Mesothelial cell of epicardium (in vitro differentiated cells): ENCODE results near the gene LRCOL1. TPM values are rescaled to one million over a fixed set of nuclear protein-coding genes. Genes with fewer than 3 reads are reported as not detected.

ENCODE experiments used
- DNase-seq, 2 experiments: peaks; one replicate each; pipeline ENCODE4 v3.0.0; 2021; ENCODE audit warnings: low spot score in 2 of 2; ENCODE audit not compliant: unreplicated experiment in 2 of 2
- H3K27ac Mint-ChIP-seq: 2 replicates; pipeline ENCODE4 v1.8.0; 2021; ENCODE audit warnings: mixed read lengths
- H3K27me3 Mint-ChIP-seq: 2 replicates; pipeline ENCODE4 v1.8.0; 2021; ENCODE audit warnings: low read depth, mixed read lengths
- H3K36me3 Mint-ChIP-seq: 2 replicates; pipeline ENCODE4 v1.8.0; 2021; ENCODE audit warnings: mixed read lengths
- H3K4me1 Mint-ChIP-seq: 2 replicates; pipeline ENCODE4 v1.8.0; 2021; ENCODE audit warnings: mixed read lengths
- H3K4me3 Mint-ChIP-seq: 2 replicates; pipeline ENCODE4 v1.8.0; 2021; ENCODE audit warnings: mild to moderate bottlenecking, moderate library complexity, mixed read lengths
- H3K9me3 Mint-ChIP-seq: 2 replicates; pipeline ENCODE4 v1.8.0; 2021; ENCODE audit warnings: mixed read lengths
- CTCF ChIP-seq: fragments of 200-600 bp; sonication (generic); IDR thresholded peaks from one replicate; pipeline ENCODE4 v1.5.0; 2021; ENCODE audit warnings: antibody characterized with exemption; ENCODE audit not compliant: unreplicated experiment
- total RNA-seq: library from RNA; stranded (reverse); gene quantifications from 3 replicates; pipeline ENCODE4 v1.2.1, GENCODE V29; 2021

Gene LRCOL1
- total RNA-seq, 1 donor from 2014 or later, result not detected

GRCh38 chr12:132625731-132626430 lies 15.5 kb upstream of the LRCOL1 start:
- Mint-ChIP-seq H3K9me3 (no peaks in the 10 kb centered on the region), H3K27ac (no peak overlapping the region), H3K36me3 (peaks cover 32% of the 10 kb centered on the region), H3K4me3 (no peak overlapping the region), H3K27me3 (peaks cover 4% of the 10 kb centered on the region), H3K4me1 (peaks cover 25% of the 10 kb centered on the region)
- no peak for DNase-seq
- TF ChIP-seq CTCF, result no peak

- Mint-ChIP-seq H3K27ac (no peak overlapping the region), H3K4me3 (no peak overlapping the region), H3K36me3 (peaks cover 26% of the 10 kb centered on the region), H3K4me1 (peaks cover 25% of the 10 kb centered on the region), H3K27me3 (peaks cover 9% of the 10 kb centered on the region), H3K9me3 (no peaks in the 10 kb centered on the region)
- TF ChIP-seq CTCF, result no peak
- DNase-seq, result no peak
These were observed 14.7 kb upstream of the LRCOL1 start for GRCh38 chr12:132624910-132625630.

GRCh38 chr12:132624186-132624855 lies 13.9 kb upstream of the LRCOL1 start:
- peaks cover 18% of the 10 kb centered on the region for H3K36me3 Mint-ChIP-seq
- TF ChIP-seq CTCF, result no peak
- H3K4me3 Mint-ChIP-seq, result no peak overlapping the region
- no peaks in the 10 kb centered on the region for H3K9me3 Mint-ChIP-seq
- no peak for DNase-seq
- peaks cover 9% of the 10 kb centered on the region for H3K27me3 Mint-ChIP-seq
- H3K27ac Mint-ChIP-seq, result no peak overlapping the region
- peaks cover 25% of the 10 kb centered on the region for H3K4me1 Mint-ChIP-seq

- Mint-ChIP-seq H3K9me3 (no peaks in the 10 kb centered on the region), H3K4me1 (peaks cover 25% of the 10 kb centered on the region), H3K27ac (peak overlapping the region; percentile 96), H3K4me3 (peak overlapping the region; percentile 33), H3K36me3 (peaks cover 13% of the 10 kb centered on the region), H3K27me3 (peaks cover 11% of the 10 kb centered on the region)
- no peak for DNase-seq
- TF ChIP-seq CTCF, result no peak
These were observed 12.9 kb upstream of the LRCOL1 start for GRCh38 chr12:132623072-132623869.

- Mint-ChIP-seq H3K27ac (peak overlapping the region; percentile 96), H3K36me3 (peaks cover 13% of the 10 kb centered on the region), H3K4me1 (peaks cover 31% of the 10 kb centered on the region), H3K4me3 (peak overlapping the region; percentile 18), H3K27me3 (peaks cover 18% of the 10 kb centered on the region), H3K9me3 (no peaks in the 10 kb centered on the region)
- DNase-seq, result no peak
- TF ChIP-seq CTCF, result no peak
These were observed 12.2 kb upstream of the LRCOL1 start for GRCh38 chr12:132622437-132623071.
